ENCODE data around the gene MCTP1.

Gene MCTP1

GRCh38 chr5:95114305-95114704 lies 170.6 kb downstream of the MCTP1 start:
- Mint-ChIP-seq H3K4me1 (no peaks in the 10 kb centered on the region), H3K27me3 (ENCODE audit: low read depth) (no peaks in the 10 kb centered on the region), H3K4me3 (no peak overlapping the region), H3K27ac (no peak overlapping the region), H3K9me3 (peaks cover 17% of the 10 kb centered on the region), H3K36me3 (ENCODE audit: low read depth) (no peaks in the 10 kb centered on the region)
- no peak for TF ChIP-seq CTCF (IDR thresholded peaks at IDR 0.05; ENCODE audit: unreplicated experiment in 3 of 3)

DNA sequence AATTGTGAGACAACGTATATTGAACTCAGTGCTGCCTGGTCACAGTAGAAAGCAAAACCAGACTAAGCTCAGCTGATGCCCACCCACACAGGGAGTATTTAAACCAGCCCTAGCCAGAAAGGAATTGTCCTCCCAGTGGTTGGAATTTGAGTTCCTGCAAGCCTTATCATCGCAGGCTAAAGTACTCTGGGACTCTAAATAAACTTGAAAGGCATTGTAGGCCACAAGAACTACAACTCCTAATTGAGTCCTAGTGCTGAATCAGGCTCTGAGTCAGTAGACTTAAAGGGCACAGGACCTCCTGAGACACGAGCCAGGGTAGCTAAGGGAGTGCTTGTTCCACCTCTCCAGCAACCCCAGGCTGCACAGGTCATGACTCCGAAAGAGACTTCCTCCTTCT lies 171.4 kb downstream of the MCTP1 start:
- no peak overlapping the region for H3K27ac Mint-ChIP-seq
- no peak for TF ChIP-seq CTCF (IDR thresholded peaks at IDR 0.05; ENCODE audit: unreplicated experiment in 3 of 3)
- H3K27me3 Mint-ChIP-seq (ENCODE audit: low read depth) = no peaks in the 10 kb centered on the region
- peaks cover 13% of the 10 kb centered on the region for H3K9me3 Mint-ChIP-seq
- H3K36me3 Mint-ChIP-seq (ENCODE audit: low read depth) = no peaks in the 10 kb centered on the region
- H3K4me3 Mint-ChIP-seq = no peak overlapping the region
- no peaks in the 10 kb centered on the region for H3K4me1 Mint-ChIP-seq

DNA sequence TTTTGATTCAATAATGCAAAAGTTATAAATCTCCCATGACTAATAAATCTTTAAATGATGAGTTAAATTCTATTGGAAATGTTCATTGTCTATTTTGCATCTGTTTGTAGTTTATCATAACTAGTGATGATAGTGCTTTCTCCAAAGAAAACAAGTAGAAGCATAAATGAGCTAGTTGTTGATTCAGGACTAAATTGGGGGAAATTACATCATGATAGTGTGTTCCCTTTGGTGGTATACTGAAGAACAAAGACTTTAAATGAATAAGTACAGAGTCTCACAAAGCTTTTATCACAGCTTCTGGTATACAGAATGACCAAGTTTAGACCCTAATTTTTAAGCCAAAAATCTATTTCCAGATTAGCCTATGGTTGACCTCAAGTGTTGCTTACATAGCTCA lies 173.8 kb downstream of the MCTP1 start:
- Mint-ChIP-seq H3K9me3 (peaks cover 13% of the 10 kb centered on the region), H3K27me3 (ENCODE audit: low read depth) (no peaks in the 10 kb centered on the region), H3K27ac (no peak overlapping the region), H3K4me3 (no peak overlapping the region), H3K4me1 (no peaks in the 10 kb centered on the region), H3K36me3 (ENCODE audit: low read depth) (no peaks in the 10 kb centered on the region)
- TF ChIP-seq CTCF (IDR thresholded peaks at IDR 0.05; ENCODE audit: unreplicated experiment in 3 of 3) = no peak

DNA sequence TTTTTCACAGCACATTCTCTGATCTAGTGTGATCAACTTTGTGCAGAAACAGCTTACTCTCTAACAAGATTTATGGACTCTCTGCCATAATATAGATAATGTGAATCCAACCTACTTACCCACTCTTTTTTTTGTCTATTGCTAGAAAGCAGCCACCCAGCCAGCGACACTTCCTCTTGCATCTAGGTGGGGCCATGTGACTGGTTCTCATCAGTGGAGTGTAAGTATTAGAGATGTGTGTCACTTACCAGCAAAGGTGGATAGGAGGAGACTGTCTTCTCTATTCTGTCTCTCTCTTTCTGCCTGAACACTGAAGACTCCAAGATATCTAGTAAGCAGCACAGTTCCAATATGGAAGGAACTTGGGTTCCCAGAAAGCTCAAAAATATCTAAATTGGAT lies 174.8 kb downstream of the MCTP1 start:
- no peaks in the 10 kb centered on the region for H3K4me1 Mint-ChIP-seq

DNA sequence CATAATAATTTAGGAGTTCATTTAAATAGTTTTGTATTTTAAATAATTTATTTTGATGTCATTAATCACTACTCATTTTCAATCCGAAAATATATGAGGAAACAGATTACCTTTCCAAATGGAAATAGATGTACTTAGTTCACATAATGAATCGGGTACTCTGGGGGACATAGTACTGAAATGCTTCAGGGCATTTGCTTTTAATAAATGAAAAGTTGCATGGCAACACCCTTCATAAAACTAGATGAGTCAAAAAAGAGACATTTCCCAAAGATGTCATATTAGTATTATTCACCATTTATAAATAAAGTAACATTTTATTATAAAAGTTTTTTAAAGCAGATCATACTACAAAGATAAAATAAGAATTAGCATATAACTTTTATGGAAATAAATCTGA lies 177.8 kb downstream of the MCTP1 start:
- Mint-ChIP-seq H3K36me3 (ENCODE audit: low read depth) (no peaks in the 10 kb centered on the region), H3K27me3 (ENCODE audit: low read depth) (no peaks in the 10 kb centered on the region), H3K27ac (no peak overlapping the region), H3K4me3 (no peak overlapping the region), H3K4me1 (no peaks in the 10 kb centered on the region), H3K9me3 (no peaks in the 10 kb centered on the region)
- TF ChIP-seq CTCF (IDR thresholded peaks at IDR 0.05; ENCODE audit: unreplicated experiment in 3 of 3) = no peak

More for the DNA sequence above, 174.8 kb downstream of the MCTP1 start:
- Mint-ChIP-seq H3K4me3 (no peak overlapping the region), H3K36me3 (ENCODE audit: low read depth) (no peaks in the 10 kb centered on the region), H3K27me3 (ENCODE audit: low read depth) (no peaks in the 10 kb centered on the region), H3K9me3 (peaks cover 3% of the 10 kb centered on the region), H3K27ac (no peak overlapping the region)
- no peak for TF ChIP-seq CTCF (IDR thresholded peaks at IDR 0.05; ENCODE audit: unreplicated experiment in 3 of 3)

GRCh38 chr5:95105638-95106037 lies 179.3 kb downstream of the MCTP1 start:
- H3K4me1 Mint-ChIP-seq = no peaks in the 10 kb centered on the region
- H3K27ac Mint-ChIP-seq = no peak overlapping the region
- no peaks in the 10 kb centered on the region for H3K9me3 Mint-ChIP-seq
- TF ChIP-seq CTCF (IDR thresholded peaks at IDR 0.05; ENCODE audit: unreplicated experiment in 3 of 3) = no peak
- H3K4me3 Mint-ChIP-seq = no peak overlapping the region
- no peaks in the 10 kb centered on the region for H3K27me3 Mint-ChIP-seq (ENCODE audit: low read depth)
- H3K36me3 Mint-ChIP-seq (ENCODE audit: low read depth) = no peaks in the 10 kb centered on the region
